ACHN (cell line): ENCODE data around the gene LILRA1.

ENCODE experiments used
- DNase-seq: peaks from one replicate; pipeline ENCODE4 v3.0.0-alpha.2; 2015
- in situ Hi-C: cut with HindIII; loops from 2 replicates; pipeline ENCODE4 v1.10.0; 2017; ENCODE audit warnings: low sequenced_read_pairs, low pct_ligation_motif_present, low pct_unique_long_range_greater_than_20kb

Gene LILRA1

DNA sequence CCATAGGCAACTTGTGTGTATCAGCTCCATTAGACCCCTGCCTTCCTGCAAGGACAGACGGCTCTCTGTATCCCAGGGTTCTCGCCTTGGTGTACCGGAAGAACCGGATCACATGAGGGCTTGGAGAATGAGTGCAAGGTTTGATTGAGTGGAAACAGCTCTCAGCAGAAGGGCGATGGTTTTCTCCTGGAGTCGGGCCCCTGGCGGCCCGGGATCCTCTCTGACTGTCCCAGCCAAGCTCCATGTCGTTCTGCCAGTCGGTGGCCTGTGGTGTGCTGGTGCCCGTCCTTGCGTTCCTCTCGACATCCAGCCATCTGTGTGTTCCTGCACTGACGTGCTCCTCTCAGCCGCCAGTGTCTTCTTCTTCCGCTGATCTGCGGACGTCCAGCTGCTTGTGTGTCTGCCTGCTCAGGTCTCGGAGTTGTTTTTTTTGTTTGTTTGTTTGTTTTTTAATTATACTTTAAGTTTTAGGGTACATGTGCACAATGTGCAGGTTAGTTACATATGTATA lies 53.0 kb downstream of the LILRA1 start:
- no peak for DNase-seq
- in situ Hi-C loops = no loop called here

- in situ Hi-C loops = no loop called here
- DNase-seq = no peak
Measured at GRCh38 chr19:54648129-54648528, 54.7 kb downstream of the LILRA1 start.

DNA sequence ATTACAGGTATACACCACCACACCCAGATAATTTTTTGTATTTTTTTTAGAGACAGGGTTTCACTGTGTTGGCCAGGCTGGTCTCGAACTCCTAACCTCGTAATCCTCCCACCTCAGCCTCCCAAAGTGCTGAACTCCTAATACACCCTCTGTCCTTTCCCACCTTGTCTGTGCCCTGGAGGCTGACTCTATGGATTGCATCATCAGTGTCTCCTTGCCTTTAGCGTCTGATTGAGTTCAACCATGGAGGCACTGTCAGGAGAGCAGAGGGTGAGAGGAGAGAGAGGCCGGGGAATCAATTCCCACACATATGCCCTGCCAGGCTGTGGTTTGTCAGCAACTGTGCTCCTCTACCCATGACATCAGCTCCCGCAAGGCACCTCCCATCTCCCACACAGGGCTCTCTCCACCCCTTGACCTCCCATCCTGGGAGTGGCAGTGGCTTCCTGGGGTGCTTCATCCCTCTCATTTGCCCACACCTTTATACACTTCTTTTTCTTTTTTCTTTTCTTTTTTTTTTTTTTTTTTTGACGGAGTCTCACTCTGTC lies 56.8 kb downstream of the LILRA1 start:
- DNase-seq = no peak
- in situ Hi-C loops = no loop called here
